OCI-LY7 (cell line): ENCODE data around the gene ROR2. TPM values are rescaled to one million over a fixed set of nuclear protein-coding genes. Genes with fewer than 3 reads are reported as not detected.

Experiments
- BruUV-seq: library from RNA; stranded (reverse); fragments of 400-500 nt; replicated peaks from 2 replicates; lab custom pipeline; 2021; lab: Mats Ljungman, UMichigan
- CTCF ChIA-PET: fragments of 300-600 bp; sonication (Branson Sonifier 250); formaldehyde crosslinking; loops from one replicate; lab custom pipeline; 2022; ENCODE audit warnings: antibody characterized with exemption; ENCODE audit not compliant: unreplicated experiment; lab: Charles Lee
- POLR2A ChIA-PET: fragments of 300-600 bp; sonication (Branson Sonifier 250); formaldehyde crosslinking; loops from one replicate; lab custom pipeline; 2022; ENCODE audit warnings: antibody characterized with exemption; lab: Charles Lee
- DNase-seq: peaks from one replicate; pipeline ENCODE4 v3.0.0-alpha.2; 2015; ENCODE audit warnings: low spot score
- H2AFZ ChIP-seq: fragments of 200-600 bp; sonication (generic), shearing (Covaris generic); 2 replicates; pipeline ENCODE4 v1.6.1; 2014; ENCODE audit warnings: mild to moderate bottlenecking, antibody characterized with exemption, low read length, moderate library complexity
- H3K27ac ChIP-seq: fragments of 200-600 bp; sonication (generic); 2 replicates; pipeline ENCODE4 v1.5.1; 2014; ENCODE audit warnings: mixed run types, low read depth, mild to moderate bottlenecking, moderate library complexity, low read length, inconsistent platforms; ENCODE audit not compliant: poor library complexity, severe bottlenecking
- H3K36me3 ChIP-seq: fragments of 200-600 bp; sonication (generic); 2 replicates; pipeline ENCODE4 v1.6.1; 2014; ENCODE audit warnings: mild to moderate bottlenecking, antibody characterized with exemption, low read length, moderate library complexity, mixed read lengths; ENCODE audit not compliant: insufficient read depth
- H3K4me1 ChIP-seq: fragments of 200-600 bp; sonication (generic); 2 replicates; pipeline ENCODE4 v1.5.1; 2014; ENCODE audit warnings: mild to moderate bottlenecking, low read length; ENCODE audit not compliant: insufficient read depth, poor library complexity, severe bottlenecking
- H3K4me2 ChIP-seq: fragments of 200-600 bp; sonication (generic); 2 replicates; pipeline ENCODE4 v1.6.1; 2014; ENCODE audit warnings: mild to moderate bottlenecking, low read length
- H3K4me3 ChIP-seq: fragments of 200-600 bp; sonication (generic); 2 replicates; pipeline ENCODE4 v1.5.1; 2014; ENCODE audit warnings: mild to moderate bottlenecking, low read depth, low read length; ENCODE audit not compliant: poor library complexity, severe bottlenecking
- H3K79me2 ChIP-seq: fragments of 200-600 bp; sonication (generic); 2 replicates; pipeline ENCODE4 v1.6.1; 2016; ENCODE audit warnings: low read depth, mild to moderate bottlenecking, low read length, moderate library complexity, mixed read lengths; ENCODE audit not compliant: insufficient read depth
- H3K9me2 ChIP-seq: fragments of 200-600 bp; sonication (generic); 2 replicates; pipeline ENCODE4 v1.6.1; 2016; ENCODE audit warnings: mild to moderate bottlenecking, low read length, mixed read lengths; ENCODE audit not compliant: insufficient read depth
- H3K9me3 ChIP-seq: fragments of 200-600 bp; sonication (generic); 2 replicates; pipeline ENCODE4 v1.6.1; 2014; ENCODE audit warnings: mild to moderate bottlenecking, mixed run types, low read length, mixed read lengths
- H4K20me1 ChIP-seq: fragments of 200-600 bp; sonication (generic); 2 replicates; pipeline ENCODE4 v1.6.1; 2014; ENCODE audit warnings: mild to moderate bottlenecking, antibody characterized with exemption, low read length, moderate library complexity, mixed read lengths; ENCODE audit not compliant: insufficient read depth
- EZH2phosphoT487 ChIP-seq: fragments of 200-600 bp; sonication (generic); IDR thresholded peaks from 2 replicates; pipeline ENCODE4 v1.6.1; 2018; ENCODE audit warnings: low read depth, borderline replicate concordance, mild to moderate bottlenecking, mixed run types, antibody characterized with exemption, low read length, moderate library complexity, mixed read lengths
- intact Hi-C: fragments of 100-400 bp; cut with micrococcal nuclease; formaldehyde crosslinking; loops from one replicate; pipeline ENCODE4 v1.10.0; 2022; ENCODE audit not compliant: unreplicated experiment
- total RNA-seq, 2 experiments: library from RNA; depleted of rRNA in 1 of 2; stranded (reverse); fragments of >200 nt in 1 of 2; shearing (Covaris generic) in 1 of 2; gene quantifications; 2 replicates each; pipeline ENCODE4 v1.2.3, GENCODE V29; 2014 to 2022
- TF ChIP-seq, protein P1 (sequence below): fragments of 200-600 bp; sonication (generic); conservative IDR thresholded peaks from 2 replicates; pipeline ENCODE4 v1.5.1; 2014; ENCODE audit warnings: mild to moderate bottlenecking, antibody characterized with exemption, low read length, moderate library complexity, mixed read lengths

ROR2 gene
- total RNA-seq, 2 experiments from 2014 or later, result 0.10 to 0.19 TPM

DNA sequence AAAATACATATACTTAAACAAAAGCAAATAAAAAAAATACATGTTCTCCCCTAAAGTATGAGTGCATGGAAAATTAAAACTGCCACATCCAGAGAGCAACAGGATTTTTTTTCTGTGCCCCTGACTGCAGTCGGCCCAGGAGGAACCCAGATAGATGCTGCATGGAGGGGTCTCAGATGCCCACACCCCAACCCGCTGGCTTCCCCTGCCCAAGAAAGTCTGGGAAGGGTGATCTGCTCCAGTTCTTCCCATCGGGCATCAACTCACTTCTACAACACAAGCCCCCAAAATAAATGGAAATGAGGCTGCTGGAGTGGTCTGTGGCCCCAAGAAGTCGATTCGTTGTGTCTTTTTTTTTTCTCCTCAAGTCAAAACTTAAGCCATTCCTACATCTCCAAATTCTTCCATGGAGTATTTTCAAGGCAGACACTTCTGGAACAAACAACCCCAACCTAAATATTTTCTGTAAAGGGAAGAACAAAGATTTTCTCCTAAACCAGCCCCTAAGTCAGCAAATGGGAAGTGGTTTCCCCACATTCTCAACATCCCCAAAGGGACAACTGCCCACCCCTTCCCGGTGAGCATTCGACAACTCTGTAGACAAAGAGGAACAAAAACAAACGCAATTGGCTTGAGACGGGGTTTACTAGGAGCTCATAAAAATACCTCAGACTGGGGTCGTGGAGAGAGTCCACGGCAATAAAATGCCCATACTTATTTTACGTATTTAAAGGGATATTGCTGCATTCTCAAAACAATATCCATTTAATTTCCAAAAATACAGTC lies 46.7 kb downstream of the ROR2 start:
- Histone ChIP-seq H3K4me2 (no peak overlapping the region), H3K36me3 (no peaks in the 10 kb centered on the region), H3K9me2 (no peaks in the 10 kb centered on the region), H4K20me1 (no peaks in the 10 kb centered on the region), H3K27ac (no peak overlapping the region), H3K79me2 (no peaks in the 10 kb centered on the region), H3K4me1 (peaks cover 28% of the 10 kb centered on the region), H3K4me3 (no peak overlapping the region), H3K9me3 (no peaks in the 10 kb centered on the region), H2AFZ (no peak overlapping the region)
- DNase-seq, result no peak
- no peak for TF ChIP-seq EZH2phosphoT487
- TF ChIP-seq, protein P1, sequence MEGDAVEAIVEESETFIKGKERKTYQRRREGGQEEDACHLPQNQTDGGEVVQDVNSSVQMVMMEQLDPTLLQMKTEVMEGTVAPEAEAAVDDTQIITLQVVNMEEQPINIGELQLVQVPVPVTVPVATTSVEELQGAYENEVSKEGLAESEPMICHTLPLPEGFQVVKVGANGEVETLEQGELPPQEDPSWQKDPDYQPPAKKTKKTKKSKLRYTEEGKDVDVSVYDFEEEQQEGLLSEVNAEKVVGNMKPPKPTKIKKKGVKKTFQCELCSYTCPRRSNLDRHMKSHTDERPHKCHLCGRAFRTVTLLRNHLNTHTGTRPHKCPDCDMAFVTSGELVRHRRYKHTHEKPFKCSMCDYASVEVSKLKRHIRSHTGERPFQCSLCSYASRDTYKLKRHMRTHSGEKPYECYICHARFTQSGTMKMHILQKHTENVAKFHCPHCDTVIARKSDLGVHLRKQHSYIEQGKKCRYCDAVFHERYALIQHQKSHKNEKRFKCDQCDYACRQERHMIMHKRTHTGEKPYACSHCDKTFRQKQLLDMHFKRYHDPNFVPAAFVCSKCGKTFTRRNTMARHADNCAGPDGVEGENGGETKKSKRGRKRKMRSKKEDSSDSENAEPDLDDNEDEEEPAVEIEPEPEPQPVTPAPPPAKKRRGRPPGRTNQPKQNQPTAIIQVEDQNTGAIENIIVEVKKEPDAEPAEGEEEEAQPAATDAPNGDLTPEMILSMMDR, result no peak
- CTCF ChIA-PET, result interaction anchor here (0.6 kb wide), 1 partner anchor 20 kb away, joined by 3 read pairs; no protein-coding TSS in a partner anchor
- BruUV-seq, result no TSS peak
- intact Hi-C loops, result no loop called here
- POLR2A ChIA-PET, result interaction anchor here (0.7 kb wide), 1 partner anchor 126 kb away, joined by 9 read pairs; no protein-coding TSS in a partner anchor

DNA sequence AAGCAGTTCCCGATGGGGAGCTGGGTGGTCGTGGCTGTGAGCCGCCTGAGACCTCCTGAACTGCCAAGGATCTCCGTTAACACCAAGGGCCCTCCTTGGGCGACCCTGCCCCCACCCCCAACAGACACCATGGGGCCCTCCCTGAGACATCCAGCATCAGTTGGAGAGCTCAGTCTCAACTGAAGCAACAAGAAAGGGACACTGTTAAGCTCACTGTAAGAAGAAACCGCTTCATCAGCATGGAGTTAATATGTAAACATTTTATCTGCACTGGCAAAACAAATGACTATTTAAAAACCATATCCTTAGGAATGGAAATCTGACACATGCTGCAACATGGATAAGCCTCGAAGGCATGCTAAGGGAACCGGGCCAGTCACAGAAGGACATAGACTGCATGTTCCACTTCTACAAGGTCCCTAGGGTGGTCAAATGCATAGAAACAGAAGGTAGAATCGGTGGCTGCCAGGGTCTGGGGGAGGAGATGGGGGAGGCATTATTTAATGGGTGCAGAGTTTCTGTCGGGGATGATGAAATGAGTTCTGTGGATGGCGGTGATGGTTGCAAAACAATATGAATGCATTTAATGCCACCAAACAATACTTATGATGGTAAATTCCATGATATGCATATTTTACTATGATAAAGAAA lies 47.4 kb downstream of the ROR2 start:
- Histone ChIP-seq H3K4me3 (no peak overlapping the region), H3K27ac (no peak overlapping the region), H3K79me2 (no peaks in the 10 kb centered on the region), H3K9me3 (no peaks in the 10 kb centered on the region), H3K4me1 (peaks cover 21% of the 10 kb centered on the region), H3K9me2 (no peaks in the 10 kb centered on the region), H3K36me3 (no peaks in the 10 kb centered on the region), H2AFZ (no peak overlapping the region), H3K4me2 (no peak overlapping the region), H4K20me1 (no peaks in the 10 kb centered on the region)
- intact Hi-C loops, result no loop called here
- no peak for DNase-seq
- BruUV-seq, result no TSS peak
- POLR2A ChIA-PET, result interaction anchor here (1.0 kb wide), 1 partner anchor 13 kb away, joined by 3 read pairs; no protein-coding TSS in a partner anchor
- TF ChIP-seq, protein P1, result no peak
- no peak for TF ChIP-seq EZH2phosphoT487
- CTCF ChIA-PET, result interaction anchor here (0.6 kb wide), 1 partner anchor 21 kb away, joined by 3 read pairs; no protein-coding TSS in a partner anchor
